HuH-7.5 (cell line): ENCODE measurements around the gene CBY2.
"Not testable (repeated sequence)": the region's sequence is repeated elsewhere in the genome, so short reads cannot be mapped to it uniquely, and the experiment has no call there.

ENCODE experiments used
- DNase-seq: peaks from one replicate; pipeline ENCODE4 v3.0.0; 2011; ENCODE audit warnings: low spot score

The CBY2 gene, protein sequence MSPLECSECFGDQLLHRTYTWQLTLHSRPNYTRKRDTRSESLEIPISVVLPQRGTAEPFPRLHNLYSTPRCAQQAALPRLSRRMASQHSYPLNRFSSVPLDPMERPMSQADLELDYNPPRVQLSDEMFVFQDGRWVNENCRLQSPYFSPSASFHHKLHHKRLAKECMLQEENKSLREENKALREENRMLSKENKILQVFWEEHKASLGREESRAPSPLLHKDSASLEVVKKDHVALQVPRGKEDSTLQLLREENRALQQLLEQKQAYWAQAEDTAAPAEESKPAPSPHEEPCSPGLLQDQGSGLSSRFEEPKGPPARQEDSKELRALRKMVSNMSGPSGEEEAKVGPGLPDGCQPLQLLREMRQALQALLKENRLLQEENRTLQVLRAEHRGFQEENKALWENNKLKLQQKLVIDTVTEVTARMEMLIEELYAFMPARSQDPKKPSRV

DNA sequence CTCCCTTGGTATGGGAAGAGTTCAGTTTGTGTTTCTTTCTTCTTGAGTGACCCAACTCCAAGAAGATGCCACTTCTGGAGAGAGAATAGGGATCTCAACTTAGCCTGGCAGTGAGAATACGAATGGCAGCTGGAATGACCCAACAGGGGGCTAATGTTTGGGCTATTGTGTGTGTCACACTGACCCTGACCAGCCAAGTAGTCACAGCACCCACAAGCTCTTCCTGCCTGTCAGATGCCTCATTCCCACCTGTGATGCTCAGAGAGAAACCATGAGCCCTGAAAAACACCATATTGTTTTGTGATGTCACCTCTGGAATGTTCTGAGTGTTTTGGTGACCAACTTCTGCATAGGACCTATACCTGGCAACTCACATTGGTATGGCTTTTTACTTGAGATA is at the start of gene CBY2:
Gene CBY2 (plus strand): TSS at position 233 of the 400 bp plus-strand sequence. CDS start 71 bp downstream, at position 304.
- no peak for DNase-seq

DNA sequence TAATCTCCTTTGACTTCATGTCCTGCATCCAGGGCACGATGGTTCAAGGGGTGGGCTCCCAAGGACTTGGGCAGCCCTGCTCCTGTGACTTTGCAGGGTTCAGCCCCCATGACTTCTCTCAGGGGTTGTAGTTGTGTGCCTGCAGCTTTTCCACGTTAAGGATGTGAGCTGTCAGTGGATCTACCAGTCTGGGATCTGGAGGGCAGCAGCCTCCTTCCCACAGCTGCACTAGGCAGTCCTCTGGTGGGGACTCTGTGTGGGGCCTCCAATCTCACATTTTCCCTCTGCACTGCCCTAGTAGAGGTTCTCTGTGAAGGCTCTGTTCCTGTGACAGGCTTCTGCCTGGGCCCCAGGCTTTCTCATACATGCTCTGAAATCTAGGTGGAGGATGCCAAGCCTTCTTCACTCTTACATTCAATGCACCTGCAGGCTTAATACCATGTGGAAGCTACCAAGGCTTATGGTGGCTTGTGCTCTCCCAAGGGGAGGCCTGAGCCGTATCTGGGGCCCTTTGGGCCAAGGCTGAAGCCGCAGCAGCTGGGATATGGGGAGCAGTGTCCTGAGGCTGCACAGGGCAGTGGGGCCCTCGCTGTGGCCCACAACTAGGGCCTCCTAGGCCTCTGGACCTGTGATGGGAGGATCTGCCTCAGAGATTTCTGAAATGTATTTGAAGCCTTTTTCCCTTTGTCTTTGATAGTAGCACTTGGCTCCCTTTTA is 47.3 kb upstream of the CBY2 start:
- DNase-seq, result no peak

DNA sequence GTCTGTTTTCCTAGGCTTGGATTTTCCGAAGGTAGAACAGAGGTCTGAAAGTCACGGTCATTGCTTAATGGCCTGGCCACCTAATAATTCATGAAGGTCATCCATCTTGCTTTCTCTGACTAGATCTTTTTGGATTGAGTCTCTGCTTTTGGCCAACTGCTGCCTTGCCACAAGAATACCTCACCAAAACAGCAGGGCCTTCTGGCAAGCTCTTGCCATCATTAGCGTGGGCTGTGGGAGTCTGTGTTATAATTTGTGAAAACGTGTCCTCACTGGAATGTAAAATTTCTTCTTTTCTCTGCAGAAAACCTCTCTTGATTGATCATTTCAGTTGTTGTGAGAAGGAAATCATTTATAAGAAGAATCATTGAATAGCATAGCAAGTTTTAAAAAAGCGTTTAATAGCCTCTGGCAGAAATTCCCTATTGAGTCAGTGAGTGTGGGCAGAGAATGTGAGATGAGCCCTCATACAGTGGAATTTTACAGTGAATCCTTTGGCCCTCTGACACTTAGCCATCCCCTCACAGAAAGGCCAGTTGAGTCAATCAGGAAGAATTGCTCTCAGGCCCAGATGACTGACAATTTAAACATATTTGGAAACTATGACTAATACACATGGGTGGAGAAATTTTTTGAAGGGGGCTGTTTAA is 43.4 kb upstream of the CBY2 start:
- DNase-seq, result no peak

DNA sequence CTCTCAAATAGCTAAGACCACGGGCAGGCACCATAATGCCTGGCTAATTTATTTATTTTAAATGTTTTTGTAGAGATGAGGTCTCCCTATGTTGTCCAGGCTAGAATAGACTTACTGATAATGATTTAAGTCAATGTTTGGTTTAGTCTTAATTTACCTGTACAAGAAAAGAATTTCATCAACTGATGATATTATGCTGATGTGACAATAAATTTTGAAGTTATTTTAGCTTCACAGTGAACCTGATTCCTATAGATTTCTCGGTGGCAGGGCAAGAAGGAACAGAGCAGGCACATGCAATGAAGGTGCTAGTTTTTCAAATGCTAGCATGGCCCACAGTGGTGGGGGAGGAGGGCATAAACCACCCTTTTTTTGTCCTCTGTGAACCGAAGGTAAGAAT is 42.6 kb upstream of the CBY2 start:
- DNase-seq, result no peak

DNA sequence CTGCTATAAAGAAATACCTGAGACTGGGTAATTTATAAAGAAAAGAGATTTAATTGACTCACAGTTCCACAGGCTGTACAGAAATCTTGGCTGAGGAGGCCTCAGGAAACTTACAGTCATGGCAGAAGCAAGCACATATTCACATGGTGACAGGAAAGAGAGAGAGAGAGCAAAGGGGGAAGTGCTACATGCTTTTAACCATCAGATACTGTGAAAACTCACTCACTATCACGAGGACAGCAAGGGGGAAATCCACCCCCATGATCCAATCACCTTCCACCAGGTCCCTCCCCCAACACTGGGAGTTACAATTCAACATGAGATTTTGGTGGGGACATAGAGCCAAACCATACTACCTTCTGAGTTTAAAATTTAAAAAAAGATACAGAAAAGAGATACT is 41.7 kb upstream of the CBY2 start:
- not testable (repeated sequence) for DNase-seq

DNA sequence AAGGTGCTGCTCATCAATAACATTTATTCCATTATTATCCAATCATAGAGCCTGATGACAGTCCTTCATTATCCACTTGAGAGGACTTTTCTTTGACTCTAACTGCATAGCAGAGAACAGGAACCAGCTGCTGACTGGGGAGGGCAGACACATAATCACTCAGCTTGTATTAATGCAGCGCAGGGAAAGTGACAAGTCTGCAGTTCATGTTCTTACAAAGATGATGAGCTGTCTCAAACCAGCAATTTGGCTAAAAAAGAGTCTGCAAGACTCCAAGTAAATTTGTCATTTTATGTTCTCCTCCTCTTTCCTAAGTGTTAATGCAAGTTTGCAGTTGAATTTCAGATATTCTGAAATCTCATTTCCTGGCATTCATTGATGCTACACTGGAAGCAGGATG is 40.0 kb upstream of the CBY2 start:
- DNase-seq, result no peak

DNA sequence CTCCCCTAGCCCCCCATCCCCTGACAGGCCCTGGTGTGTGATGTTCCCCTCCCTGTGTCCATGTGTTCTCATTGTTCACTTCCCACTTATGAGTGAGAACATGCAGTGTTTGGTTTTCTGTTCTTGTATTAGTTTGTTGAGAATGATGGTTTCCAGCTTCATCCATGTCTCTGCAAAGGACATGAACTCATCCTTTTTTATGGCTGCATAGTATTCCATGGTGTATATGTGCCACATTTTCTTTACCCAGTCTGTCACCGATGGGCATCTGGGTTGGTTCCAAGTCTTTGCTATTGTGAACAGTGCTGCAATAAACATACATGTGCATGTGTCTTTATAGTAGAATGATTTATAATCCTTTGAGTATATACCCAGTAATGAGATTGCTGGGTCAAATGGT is 39.2 kb upstream of the CBY2 start:
- DNase-seq, result not testable (repeated sequence)

DNA sequence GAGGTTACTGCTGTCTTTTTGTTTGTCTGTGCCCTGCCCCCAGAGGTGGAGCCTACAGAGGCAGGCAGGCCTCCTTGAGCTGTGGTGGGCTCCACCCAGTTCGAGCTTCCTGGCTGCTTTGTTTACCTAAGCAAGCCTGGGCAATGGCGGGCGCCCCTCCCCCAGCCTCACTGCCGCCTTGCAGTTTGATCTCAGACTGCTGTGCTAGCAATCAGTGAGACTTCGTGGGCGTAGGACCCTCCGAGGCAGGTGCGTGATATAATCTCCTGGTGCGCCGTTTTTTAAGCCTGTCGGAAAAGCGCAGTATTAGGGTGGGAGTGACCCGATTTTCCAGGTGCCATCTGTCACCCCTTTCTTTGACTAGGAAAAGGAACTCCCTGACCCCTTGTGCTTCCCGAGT is 32.5 kb upstream of the CBY2 start:
- DNase-seq, result not testable (repeated sequence)

DNA sequence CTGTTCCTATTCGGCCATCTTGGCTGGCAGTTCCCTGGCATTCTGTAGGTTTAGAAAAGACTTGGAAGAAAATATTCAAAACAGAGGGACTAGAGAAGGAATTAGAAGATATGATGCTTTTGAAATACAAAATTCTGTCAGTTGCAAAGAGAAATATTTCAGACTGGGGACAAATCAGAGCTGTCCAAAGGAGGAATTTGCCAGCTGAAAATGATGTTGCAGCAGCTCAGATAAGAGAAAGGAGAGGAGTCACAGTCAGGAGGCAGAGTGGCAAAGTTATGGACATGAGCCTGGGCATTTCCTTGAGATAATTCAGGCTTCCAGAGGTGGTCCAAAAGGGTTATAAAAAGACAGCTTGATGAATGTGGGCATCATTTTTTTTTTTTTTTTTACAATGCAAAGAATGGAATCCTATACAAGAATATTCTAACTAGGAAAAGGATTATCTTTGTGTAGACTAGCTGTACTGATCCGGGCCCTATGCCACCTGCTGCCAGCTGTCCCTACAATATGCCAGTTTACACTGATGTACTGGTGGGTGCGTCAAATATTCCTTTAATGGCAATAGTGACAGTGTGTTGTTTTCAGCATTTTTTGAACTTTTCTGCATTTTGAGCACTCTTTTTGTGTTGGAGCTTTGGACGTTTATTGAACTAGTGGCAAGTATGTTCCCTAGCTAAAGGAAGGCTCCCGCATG is 31.8 kb upstream of the CBY2 start:
- no peak for DNase-seq

DNA sequence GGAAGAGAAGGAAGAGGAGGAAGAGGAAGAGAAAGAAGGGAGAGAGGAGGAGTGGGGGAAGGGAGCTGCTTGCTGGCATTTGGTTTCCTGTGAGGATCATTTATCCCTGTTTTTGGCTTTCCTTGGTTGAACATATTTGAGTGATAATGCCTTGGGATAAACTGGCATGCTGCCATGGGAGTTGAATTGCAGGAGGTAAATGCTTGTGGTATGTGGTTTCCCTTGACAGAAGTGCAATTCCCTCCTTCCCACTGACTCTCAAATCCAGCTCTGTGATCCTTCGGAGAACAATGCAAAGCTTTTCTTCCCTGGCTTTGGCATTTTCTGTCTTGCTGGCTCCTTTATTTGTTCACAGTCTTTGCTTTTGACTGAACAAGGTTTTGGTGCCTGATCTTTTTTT is 27.2 kb upstream of the CBY2 start:
- DNase-seq, result no peak

DNA sequence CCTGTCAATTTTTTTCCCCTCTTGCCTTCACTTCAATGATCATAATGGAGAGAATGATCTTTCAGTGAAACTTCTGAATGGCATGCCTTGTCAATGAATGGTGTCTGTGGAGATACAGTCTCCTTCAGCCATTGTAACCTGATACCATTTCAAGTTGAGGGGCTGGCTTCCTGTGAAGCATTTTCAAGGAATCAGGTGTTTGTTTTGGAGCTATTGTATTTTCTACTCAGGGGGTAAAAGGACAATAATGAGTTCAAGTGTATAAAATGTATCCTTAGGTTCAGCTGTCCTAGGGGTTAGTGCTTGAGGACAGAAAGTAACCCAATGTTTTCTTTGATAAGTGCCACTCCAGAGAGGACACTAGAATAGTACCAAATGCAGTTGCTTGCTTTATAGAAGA is 23.8 kb upstream of the CBY2 start:
- no peak for DNase-seq

DNA sequence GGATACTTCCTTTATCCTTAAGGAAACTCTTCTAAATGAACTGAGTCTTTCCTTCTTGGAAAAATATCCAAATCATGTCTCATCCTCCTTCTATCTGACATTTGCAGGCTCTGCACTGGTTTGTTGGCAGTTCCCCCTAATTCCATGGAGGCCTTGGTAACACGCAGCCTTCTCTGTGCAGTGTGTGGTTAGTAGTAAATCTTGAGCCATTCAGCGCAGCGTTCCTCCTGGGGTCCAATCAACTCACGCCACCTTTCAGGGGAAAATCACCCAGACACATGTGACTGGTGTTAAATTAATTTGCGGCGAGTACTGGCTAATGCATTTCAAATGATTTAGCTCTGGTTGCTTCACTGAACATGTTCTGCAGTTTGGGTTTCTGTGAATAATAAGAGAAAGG is 21.0 kb upstream of the CBY2 start:
- DNase-seq, result no peak

DNA sequence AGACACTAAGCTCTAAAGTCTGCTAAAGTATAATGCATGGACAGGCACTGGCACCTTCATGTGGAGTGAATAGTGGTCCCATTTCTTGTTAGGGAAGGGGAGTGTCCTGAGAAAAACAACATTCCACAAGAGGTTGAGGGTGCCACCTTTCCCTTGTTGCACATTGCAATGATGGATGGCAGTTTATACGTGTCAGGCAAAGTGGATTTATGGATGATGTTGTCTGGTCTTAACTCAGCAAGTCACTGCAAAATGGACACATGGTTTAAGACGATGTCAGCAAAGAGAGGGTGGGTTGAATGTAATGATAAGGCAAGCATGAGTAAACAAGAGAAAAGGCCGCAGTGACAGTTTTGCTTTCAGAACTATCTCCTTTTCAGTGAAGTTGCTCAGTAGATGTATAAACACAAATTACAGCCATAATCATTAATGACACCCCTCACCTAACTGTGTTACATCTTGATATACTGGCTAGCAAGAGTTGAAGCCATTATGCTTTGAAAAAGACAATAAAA is 19.6 kb upstream of the CBY2 start:
- no peak for DNase-seq

DNA sequence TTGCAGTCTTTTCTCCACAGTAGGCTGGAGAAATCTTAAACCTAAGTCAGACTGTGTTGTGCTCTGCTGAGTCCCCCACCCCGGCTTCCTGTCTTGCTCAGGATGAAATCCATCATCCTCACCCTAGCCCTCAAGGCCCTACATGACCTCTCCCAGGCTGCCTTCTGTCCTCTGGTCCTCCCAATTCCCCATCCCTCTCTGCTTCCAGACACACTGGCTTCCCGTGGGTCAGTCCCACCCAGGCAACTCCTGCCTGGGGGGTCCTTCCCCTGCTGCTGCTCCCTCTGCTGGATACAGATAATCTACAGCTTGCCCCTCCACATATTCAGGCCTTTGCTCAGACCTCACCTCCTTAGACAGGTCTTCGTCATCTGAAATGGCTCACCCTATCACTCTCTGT is 18.4 kb upstream of the CBY2 start:
- DNase-seq, result no peak

DNA sequence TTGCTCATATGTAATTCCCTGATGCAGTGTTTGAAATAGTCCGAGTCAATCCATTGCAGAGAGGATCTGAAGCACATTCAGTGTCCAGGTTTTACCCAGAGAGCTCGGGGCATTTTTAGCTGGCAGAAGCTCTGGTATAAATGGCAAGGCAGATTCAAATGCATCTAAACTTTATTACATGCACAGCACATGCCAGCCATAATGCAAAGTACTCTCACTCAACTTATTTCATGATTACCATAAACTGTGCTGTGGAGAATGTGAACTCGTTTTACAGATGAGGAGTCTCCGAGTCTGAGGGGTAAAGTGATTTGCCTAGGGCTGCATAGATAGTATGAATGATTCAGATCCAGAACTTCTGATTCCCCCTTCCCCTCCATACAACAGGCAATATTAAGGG is 13.5 kb upstream of the CBY2 start:
- DNase-seq, result no peak

DNA sequence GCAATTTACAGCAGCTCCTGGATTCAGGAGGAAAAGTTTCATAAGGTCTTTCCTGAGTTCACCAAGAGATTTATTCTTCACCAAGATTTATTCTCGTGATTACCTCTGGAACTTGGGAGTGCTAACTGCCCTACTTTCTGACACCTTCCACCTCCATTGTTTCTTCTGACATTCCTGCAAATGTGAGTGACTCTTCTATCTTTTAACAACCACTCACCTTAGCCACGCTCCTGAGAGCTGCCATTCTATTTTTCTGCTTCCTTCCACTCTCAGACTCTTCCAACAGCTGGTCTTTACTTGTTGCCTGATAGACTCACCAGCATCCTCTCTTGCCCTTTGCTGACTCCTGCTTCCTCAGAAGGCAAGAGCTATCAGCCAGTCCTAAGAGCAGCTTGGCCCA is 11.5 kb upstream of the CBY2 start:
- no peak for DNase-seq

DNA sequence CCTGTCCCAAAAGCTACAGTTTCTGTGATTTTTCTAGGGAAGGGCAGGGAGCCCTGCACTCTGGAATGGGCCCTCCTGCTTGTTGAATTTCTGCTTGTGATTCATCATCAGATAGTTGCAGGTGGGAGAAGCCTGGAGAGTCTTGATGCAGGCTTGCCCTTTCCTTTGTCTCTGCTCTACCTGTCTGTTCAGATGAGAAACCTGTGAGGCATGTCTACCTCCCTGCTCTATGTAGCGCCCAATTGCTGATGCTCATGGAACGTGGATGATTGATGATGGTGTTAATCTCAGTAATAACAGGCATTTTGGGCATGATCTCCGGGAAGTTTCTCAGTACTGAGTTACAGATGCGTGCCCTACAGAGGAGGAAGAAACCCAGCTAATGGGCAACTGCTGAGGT is 10.9 kb upstream of the CBY2 start:
- DNase-seq, result no peak

DNA sequence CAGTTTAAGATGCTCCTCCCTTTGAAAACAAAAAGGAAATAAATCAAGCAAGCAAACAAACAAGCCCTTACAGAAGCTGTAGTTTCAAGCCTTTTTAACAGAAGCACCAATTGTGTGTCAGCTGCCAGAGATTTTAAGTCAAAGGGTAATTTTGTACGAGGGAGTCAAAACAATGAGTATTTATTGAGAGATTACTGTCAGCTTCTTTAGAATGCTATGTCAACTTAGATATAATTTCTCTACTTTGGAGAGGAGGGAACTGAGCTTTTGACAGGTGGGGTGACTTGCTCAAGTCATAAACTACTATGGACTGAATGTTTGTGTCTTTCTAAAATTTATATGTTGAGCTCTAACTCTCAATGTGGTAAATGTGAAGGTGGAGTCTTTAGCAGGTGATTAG is 10.5 kb upstream of the CBY2 start:
- no peak for DNase-seq

DNA sequence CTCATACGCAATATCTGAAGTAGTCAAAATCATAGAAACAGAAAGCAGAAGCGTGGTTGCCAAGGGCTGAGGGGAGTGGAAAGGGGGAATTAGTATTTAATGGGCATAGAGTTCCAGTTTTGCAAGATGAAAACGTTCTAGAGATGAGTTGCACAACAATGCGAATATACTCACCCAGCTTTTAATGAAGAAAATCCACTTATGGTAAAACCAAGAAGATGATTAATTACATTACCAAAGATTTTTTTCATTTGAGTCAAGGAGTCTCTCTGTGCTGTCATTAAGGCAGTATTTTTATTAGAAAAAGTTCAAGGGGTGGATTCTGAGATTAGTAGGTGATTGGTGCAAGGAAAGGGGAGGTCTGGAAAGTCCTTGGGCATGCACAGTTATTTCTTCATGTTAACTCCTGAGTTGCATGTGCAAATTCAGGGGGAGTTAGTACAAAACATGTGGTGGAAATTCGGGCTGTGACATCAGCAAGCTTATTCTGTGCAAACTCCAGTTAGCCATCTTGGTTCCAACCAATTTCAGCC is 6.9 kb upstream of the CBY2 start:
- no peak for DNase-seq

DNA sequence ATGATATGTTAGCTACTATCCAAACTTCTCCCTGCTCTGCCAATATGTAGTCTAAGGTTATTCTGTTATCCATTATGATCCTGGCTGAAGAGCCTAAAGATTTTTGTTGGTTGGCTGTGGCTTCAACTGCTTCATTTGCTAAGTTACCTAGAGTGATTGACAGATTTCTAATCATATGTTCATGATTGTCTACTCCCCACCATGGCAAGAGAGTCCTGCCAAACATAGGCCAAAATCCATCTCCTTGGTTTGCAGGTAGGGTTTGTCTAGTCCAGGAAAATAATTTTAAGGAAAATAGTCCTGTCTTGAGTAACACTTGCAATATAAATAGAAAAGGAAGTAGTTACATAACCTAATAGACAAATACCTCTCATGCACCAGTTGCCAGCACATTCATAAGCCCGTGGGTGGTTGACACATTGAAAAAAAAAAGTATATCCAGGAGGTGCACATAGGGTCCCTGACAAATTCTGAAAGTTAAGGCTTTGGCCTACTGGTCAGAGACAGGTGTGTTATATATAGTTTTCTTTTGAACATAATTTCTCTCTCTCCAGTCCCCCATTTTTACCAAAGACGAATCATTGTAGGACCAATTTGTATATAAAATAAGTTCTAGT is 5.4 kb upstream of the CBY2 start:
- DNase-seq, result no peak
